B cell (primary cell): ENCODE data around the gene MYADML2. TPM values are rescaled to one million over a fixed set of nuclear protein-coding genes. Genes with fewer than 3 reads are reported as not detected.

Experiments
- ATAC-seq: fragments of 200-7000 bp; cut with Tn5 transposase; one replicate; pipeline ENCODE4 v1.10.0; 2021; ENCODE audit warnings: low read depth, mild to moderate bottlenecking, moderate number of reproducible peaks, moderate library complexity
- CTCF ChIA-PET: fragments of 350-600 bp; sonication (Branson Sonifier 250); formaldehyde crosslinking; loops from one replicate; lab custom pipeline; 2021; ENCODE audit warnings: antibody characterized with exemption, inconsistent platforms; lab: Charles Lee
- POLR2A ChIA-PET: fragments of 350-600 bp; sonication (Branson Sonifier 250); formaldehyde crosslinking; loops from one replicate; lab custom pipeline; 2021; ENCODE audit warnings: antibody characterized with exemption; lab: Charles Lee
- DNase-seq: peaks from one replicate; pipeline ENCODE4 v3.0.0; 2013
- H2AFZ ChIP-seq: 2 replicates; pipeline ENCODE4 v1.6.1; 2012; ENCODE audit warnings: mild to moderate bottlenecking, low read depth, low read length; ENCODE audit not compliant: insufficient read depth, poor library complexity, severe bottlenecking
- H3K27ac ChIP-seq, 2 donors: 1 replicate in 1 of 2; 2 replicates in 1 of 2; pipeline ENCODE4 v1.5.1; 2012 to 2013; ENCODE audit warnings: low read length in 2 of 2, mild to moderate bottlenecking in 2 of 2, moderate library complexity in 1 of 2
- H3K27me3 ChIP-seq, 4 experiments: fragments of 200-600 bp in 1 of 4; sonication (generic) in 1 of 4; replicated peaks in 1 of 4; 1 replicate in 2 of 4; 2 replicates in 2 of 4; pipeline versions ENCODE4 v1.6.1 to v1.7.0; 2013 to 2016; ENCODE audit warnings: low read length in 3 of 4, mild to moderate bottlenecking in 2 of 4, mixed read lengths in 1 of 4, moderate library complexity in 1 of 4; ENCODE audit not compliant: insufficient read depth in 4 of 4, control insufficient read depth in 3 of 4; ENCODE audit errors: control extremely low read depth in 1 of 4
- H3K36me3 ChIP-seq, 2 experiments: replicated peaks in 1 of 2; 1 replicate in 1 of 2; 2 replicates in 1 of 2; pipeline versions ENCODE4 v1.6.1 to v1.7.1; 2013; ENCODE audit warnings: low read length in 1 of 2; ENCODE audit not compliant: insufficient read depth in 2 of 2, control insufficient read depth in 1 of 2; ENCODE audit errors: control extremely low read depth in 1 of 2, extremely low read depth in 1 of 2
- H3K4me1 ChIP-seq, 2 donors: fragments of 200-600 bp in 1 of 2; sonication (generic) in 1 of 2; 1 replicate in 1 of 2; 2 replicates in 1 of 2; pipeline versions ENCODE4 v1.5.1 to v1.6.1; 2013 to 2017; ENCODE audit warnings: low read length in 2 of 2; ENCODE audit not compliant: control insufficient read depth in 2 of 2, insufficient read depth in 2 of 2
- H3K4me2 ChIP-seq: replicated peaks from 2 replicates; pipeline ENCODE3; 2012; ENCODE audit warnings: mild to moderate bottlenecking, low read depth, low read length; ENCODE audit not compliant: poor library complexity, severe bottlenecking
- H3K4me3 ChIP-seq, 5 experiments: fragments of 200-600 bp in 1 of 5; sonication (generic) in 1 of 5; 1 replicate in 3 of 5; 2 replicates in 2 of 5; pipeline versions ENCODE4 v1.5.1 to v1.7.0; 2011 to 2016; ENCODE audit warnings: low read length in 4 of 5, mild to moderate bottlenecking in 4 of 5, low read depth in 2 of 5, control low read depth in 1 of 5, moderate library complexity in 1 of 5; ENCODE audit not compliant: insufficient read depth in 1 of 5; ENCODE audit errors: control extremely low read depth in 1 of 5, extremely low read depth in 1 of 5
- H3K79me2 ChIP-seq: fragments of 200-600 bp; sonication (generic); one replicate; pipeline ENCODE4 v1.6.0; 2016; ENCODE audit warnings: low read length; ENCODE audit not compliant: control insufficient read depth, insufficient read depth
- H3K9ac ChIP-seq: fragments of 200-600 bp; sonication (generic); 2 replicates; pipeline ENCODE4 v1.6.1; 2017; ENCODE audit warnings: mild to moderate bottlenecking, low read length, moderate library complexity
- H3K9me3 ChIP-seq, 3 donors: one replicate each; pipeline versions ENCODE4 v1.6.1 to v1.7.1; 2013; ENCODE audit warnings: low read length in 2 of 3; ENCODE audit not compliant: control insufficient read depth in 2 of 3, insufficient read depth in 1 of 3; ENCODE audit errors: control extremely low read depth in 1 of 3
- H4K20me1 ChIP-seq: 2 replicates; pipeline ENCODE4 v1.6.0; 2012; ENCODE audit warnings: mild to moderate bottlenecking, low read length; ENCODE audit not compliant: insufficient read depth, control insufficient read depth, poor library complexity, severe bottlenecking
- H3K27ac Mint-ChIP-seq: one replicate; pipeline ENCODE4 v1.8.0; 2021; ENCODE audit warnings: mixed read lengths
- H3K27me3 Mint-ChIP-seq: one replicate; pipeline ENCODE4 v1.8.0; 2021; ENCODE audit warnings: mixed read lengths
- H3K4me1 Mint-ChIP-seq: one replicate; pipeline ENCODE4 v1.8.0; 2021; ENCODE audit warnings: mixed read lengths
- H3K4me3 Mint-ChIP-seq: one replicate; pipeline ENCODE4 v1.8.0; 2021; ENCODE audit warnings: mixed read lengths
- H3K9me3 Mint-ChIP-seq: one replicate; pipeline ENCODE4 v1.8.0; 2022; ENCODE audit warnings: mixed read lengths; ENCODE audit not compliant: insufficient read depth
- EZH2 ChIP-seq: IDR thresholded peaks from 2 replicates; pipeline ENCODE4 v1.6.1; 2012; ENCODE audit warnings: borderline replicate concordance, low read depth, mild to moderate bottlenecking, moderate library complexity, low read length; ENCODE audit not compliant: insufficient read depth, poor library complexity, severe bottlenecking
- WGBS: methylation state at CpG from one replicate; pipeline ENCODE4 v1.1.5; 2013; ENCODE audit warnings: missing lambda C conversion rate; ENCODE audit not compliant: insufficient coverage; 5-methylcytosine and 5-hydroxymethylcytosine counted together
- intact Hi-C: fragments of 100-400 bp; cut with micrococcal nuclease; formaldehyde crosslinking; loops from one replicate; pipeline ENCODE4 v1.10.0; 2022
- polyA plus RNA-seq: library from polyadenylated mRNA; depleted of rRNA; stranded (reverse); fragments of >200 nt; gene quantifications from 2 replicates; pipeline ENCODE4 v1.2.3, GENCODE V29; 2012
- total RNA-seq, 2 donors: library from RNA; stranded (reverse); fragments of 120-200 nt in 1 of 2; gene quantifications; 1 replicate in 1 of 2; 2 replicates in 1 of 2; pipeline versions ENCODE4 v1.2.3 to v1.2.4, GENCODE V29; 2013 to 2022
- TF ChIP-seq, protein P1 (sequence below): fragments of 200-600 bp; IDR thresholded peaks from one replicate; pipeline ENCODE4 v1.8.0; 2022; ENCODE audit warnings: antibody characterized with exemption, mild to moderate bottlenecking

MYADML2 gene
- total and polyA plus RNA-seq, 2 donors (not counting 1 experiment from before 2014, with no cell fraction given), result not detected

DNA sequence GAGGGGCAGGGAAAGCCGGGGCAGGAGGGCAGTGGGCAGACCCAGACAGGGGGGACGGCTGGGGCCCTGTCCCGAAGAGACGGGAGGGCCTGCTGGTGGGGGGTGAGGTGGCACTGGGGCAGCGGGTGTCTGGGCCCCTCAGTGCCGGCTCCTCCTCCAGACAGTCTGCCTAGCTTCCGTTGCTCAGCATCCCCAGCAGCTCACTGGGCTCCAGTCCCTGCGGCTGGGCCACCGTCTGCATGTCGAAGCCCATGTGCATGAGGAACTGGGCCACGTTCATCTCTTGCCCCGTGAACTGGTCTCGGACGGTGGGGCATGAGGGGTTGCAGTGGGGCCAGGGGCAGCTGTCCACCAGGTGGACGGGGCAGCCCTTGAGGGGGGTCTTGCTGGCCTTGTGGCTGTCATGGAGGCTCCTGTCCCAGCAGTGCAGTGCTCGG, 5.8 kb upstream of the MYADML2 start:
- peaks cover 0 to 29% (median 4%) of the 10 kb centered on the region in 4 experiments for H3K27me3 ChIP-seq
- intact Hi-C loops, result no loop called here
- POLR2A ChIA-PET, result no interaction called here
- no peak overlapping the region for H3K9ac ChIP-seq
- H3K27ac ChIP-seq, result no peak overlapping the region
- H4K20me1 ChIP-seq, result no peaks in the 10 kb centered on the region
- no peak overlapping the region for H3K27ac Mint-ChIP-seq
- ATAC-seq (no peak), DNase-seq (no peak)
- 95% methylated on average over 15 of the region's 16 CpGs for WGBS
- no peak overlapping the region for H3K4me3 Mint-ChIP-seq
- no peaks in the 10 kb centered on the region for H3K36me3 ChIP-seq
- H3K27me3 Mint-ChIP-seq, result peaks cover 9% of the 10 kb centered on the region
- H3K4me1 Mint-ChIP-seq, result no peaks in the 10 kb centered on the region
- H3K4me2 ChIP-seq, result no peak overlapping the region
- no peaks in the 10 kb centered on the region for H3K79me2 ChIP-seq
- no peak overlapping the region for H2AFZ ChIP-seq
- no peaks in the 10 kb centered on the region for H3K4me1 ChIP-seq
- H3K9me3 ChIP-seq, result peaks cover 0 to under 1% (median 0%) of the 10 kb centered on the region in 3 donors
- no peak overlapping the region for H3K4me3 ChIP-seq
- TF ChIP-seq, protein P1, sequence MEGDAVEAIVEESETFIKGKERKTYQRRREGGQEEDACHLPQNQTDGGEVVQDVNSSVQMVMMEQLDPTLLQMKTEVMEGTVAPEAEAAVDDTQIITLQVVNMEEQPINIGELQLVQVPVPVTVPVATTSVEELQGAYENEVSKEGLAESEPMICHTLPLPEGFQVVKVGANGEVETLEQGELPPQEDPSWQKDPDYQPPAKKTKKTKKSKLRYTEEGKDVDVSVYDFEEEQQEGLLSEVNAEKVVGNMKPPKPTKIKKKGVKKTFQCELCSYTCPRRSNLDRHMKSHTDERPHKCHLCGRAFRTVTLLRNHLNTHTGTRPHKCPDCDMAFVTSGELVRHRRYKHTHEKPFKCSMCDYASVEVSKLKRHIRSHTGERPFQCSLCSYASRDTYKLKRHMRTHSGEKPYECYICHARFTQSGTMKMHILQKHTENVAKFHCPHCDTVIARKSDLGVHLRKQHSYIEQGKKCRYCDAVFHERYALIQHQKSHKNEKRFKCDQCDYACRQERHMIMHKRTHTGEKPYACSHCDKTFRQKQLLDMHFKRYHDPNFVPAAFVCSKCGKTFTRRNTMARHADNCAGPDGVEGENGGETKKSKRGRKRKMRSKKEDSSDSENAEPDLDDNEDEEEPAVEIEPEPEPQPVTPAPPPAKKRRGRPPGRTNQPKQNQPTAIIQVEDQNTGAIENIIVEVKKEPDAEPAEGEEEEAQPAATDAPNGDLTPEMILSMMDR, result no peak
- TF ChIP-seq EZH2, result no peak
- CTCF ChIA-PET, result interaction anchor here (0.6 kb wide), 1 partner anchor 25 kb away, joined by 3 read pairs; the partner anchor contains the start of gene MAFG
- H3K9me3 Mint-ChIP-seq, result no peaks in the 10 kb centered on the region

DNA sequence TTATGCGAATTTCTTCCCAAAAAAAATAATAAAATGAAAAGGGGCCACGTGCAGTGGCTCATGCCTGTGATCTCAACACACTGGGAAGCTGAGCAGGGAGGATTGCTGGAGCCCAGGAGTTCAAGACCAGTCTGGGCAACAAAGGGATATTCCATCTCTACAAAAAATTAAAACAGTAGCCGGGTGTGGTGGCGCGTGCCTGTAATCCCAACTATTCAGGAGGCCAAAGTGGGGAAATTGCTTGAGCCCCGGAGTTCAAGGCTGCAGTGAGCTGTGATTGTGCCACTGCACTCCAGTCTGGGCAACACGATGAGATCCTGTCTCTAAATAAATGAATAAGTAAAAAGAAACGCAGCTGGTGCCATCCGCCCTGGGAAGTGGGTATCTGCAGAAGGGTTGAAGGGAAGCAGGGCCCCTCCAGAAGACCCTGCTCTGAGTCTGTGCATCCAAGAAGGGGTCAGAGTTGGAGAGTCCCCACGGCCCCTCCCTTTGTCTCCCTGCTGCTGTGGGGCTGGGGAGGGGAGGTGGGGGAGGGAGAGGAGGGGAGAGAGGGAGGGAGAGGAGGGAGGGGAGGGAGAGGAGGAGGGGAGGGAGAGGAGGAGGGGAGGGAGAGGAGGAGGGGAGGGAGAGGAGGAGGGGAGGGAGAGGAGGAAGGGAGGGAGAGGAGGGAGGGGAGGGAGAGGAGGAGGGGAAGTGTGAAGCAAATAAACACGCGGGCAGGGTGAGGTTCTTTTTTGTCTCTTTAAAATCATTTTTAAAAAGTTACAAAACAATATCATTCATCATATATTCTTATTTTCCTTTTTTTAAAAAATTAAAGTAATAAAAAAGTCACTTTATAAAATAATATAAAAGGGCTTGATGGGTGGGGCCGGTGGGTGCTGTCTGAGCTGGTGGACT, 5.0 kb upstream of the MYADML2 start:
- Histone ChIP-seq H3K36me3 (no peaks in the 10 kb centered on the region), H3K27ac (no peak overlapping the region), H3K9me3 (no peaks in the 10 kb centered on the region), H3K27me3 (peaks cover 0 to 21% (median 0%) of the 10 kb centered on the region in 4 experiments), H2AFZ (no peak overlapping the region), H3K4me2 (no peak overlapping the region), H3K4me3 (no peak overlapping the region), H3K4me1 (no peaks in the 10 kb centered on the region), H3K79me2 (no peaks in the 10 kb centered on the region), H4K20me1 (no peaks in the 10 kb centered on the region), H3K9ac (no peak overlapping the region)
- DNase-seq, result no peak
- Mint-ChIP-seq H3K27me3 (peaks cover 5% of the 10 kb centered on the region), H3K4me3 (no peak overlapping the region), H3K4me1 (no peaks in the 10 kb centered on the region), H3K9me3 (no peaks in the 10 kb centered on the region), H3K27ac (no peak overlapping the region)
- 67% methylated on average over 10 of the region's 13 CpGs for WGBS
- POLR2A ChIA-PET, result no interaction called here
- CTCF ChIA-PET, result no interaction called here
- no peak for ATAC-seq
- TF ChIP-seq EZH2, result no peak
- intact Hi-C loops, result no loop called here
